HepG2 (cell line): ENCODE measurements around the gene ZBTB7C. TPM values are rescaled to one million over a fixed set of nuclear protein-coding genes. Genes with fewer than 3 reads are reported as not detected.

Source experiments
- ARNT2 ChIP-seq: sonication (generic); formaldehyde crosslinking; IDR thresholded peaks from 2 replicates; pipeline ENCODE4 v1.8.0; 2022; ENCODE audit warnings: mild to moderate bottlenecking, low read depth, missing genetic modification reagents, moderate library complexity
- CHCHD3 ChIP-seq: sonication (generic); formaldehyde crosslinking; IDR thresholded peaks from 2 replicates; pipeline ENCODE4 v1.8.0; 2022; ENCODE audit warnings: mild to moderate bottlenecking, missing genetic modification reagents, moderate library complexity
- IRF1 ChIP-seq: sonication (generic); formaldehyde crosslinking; IDR thresholded peaks from 2 replicates; pipeline ENCODE4 v1.4.0; 2020; ENCODE audit warnings: low read depth, mild to moderate bottlenecking, missing genetic modification reagents
- NFAT5 ChIP-seq: sonication (generic); formaldehyde crosslinking; IDR thresholded peaks from 2 replicates; pipeline ENCODE4 v1.4.0; 2020; ENCODE audit warnings: missing genetic modification reagents
- PATZ1 ChIP-seq: sonication (generic); formaldehyde crosslinking; IDR thresholded peaks from 2 replicates; pipeline ENCODE4 v1.4.0; 2020; ENCODE audit warnings: missing genetic modification reagents
- POLR2A ChIP-seq, 2 experiments: IDR thresholded peaks; 2 replicates each; pipeline ENCODE4 v1.6.1; 2011; ENCODE audit warnings: low read depth in 2 of 2, low read length in 2 of 2, mild to moderate bottlenecking in 1 of 2, moderate library complexity in 1 of 2; ENCODE audit not compliant: insufficient read depth in 1 of 2
- RBM39 ChIP-seq: fragments of 200-400 bp; formaldehyde crosslinking; IDR thresholded peaks from one replicate; pipeline ENCODE4 v1.6.1; 2018; ENCODE audit warnings: antibody characterized with exemption, mild to moderate bottlenecking, low read depth, low read length; ENCODE audit not compliant: poor library complexity, severe bottlenecking
- REPIN1 ChIP-seq: sonication (generic); formaldehyde crosslinking; IDR thresholded peaks from 2 replicates; pipeline ENCODE4 v1.8.0; 2022; ENCODE audit warnings: missing genetic modification reagents, low read depth, mild to moderate bottlenecking, borderline replicate concordance
- SAP130 ChIP-seq: IDR thresholded peaks from 2 replicates; pipeline ENCODE4 v1.6.1; 2016; ENCODE audit warnings: low read depth
- SPEN ChIP-seq: sonication (generic); formaldehyde crosslinking; IDR thresholded peaks from 2 replicates; pipeline ENCODE4 v1.5.1; 2020; ENCODE audit warnings: low read depth, mild to moderate bottlenecking, missing genetic modification reagents
- YEATS4 ChIP-seq: sonication (generic); formaldehyde crosslinking; IDR thresholded peaks from 2 replicates; pipeline ENCODE4 v1.4.0; 2020; ENCODE audit warnings: missing genetic modification reagents, borderline replicate concordance
- ZBTB44 ChIP-seq: sonication (generic); formaldehyde crosslinking; IDR thresholded peaks from 2 replicates; pipeline ENCODE4 v1.4.0; 2020; ENCODE audit warnings: missing genetic modification reagents
- ZBTB46 ChIP-seq: sonication (generic); formaldehyde crosslinking; IDR thresholded peaks from 2 replicates; pipeline ENCODE4 v1.4.0; 2020; ENCODE audit warnings: mild to moderate bottlenecking, missing genetic modification reagents, borderline replicate concordance
- ZNF746 ChIP-seq: sonication (generic); formaldehyde crosslinking; IDR thresholded peaks from 2 replicates; pipeline ENCODE4 v1.8.0; 2022; ENCODE audit warnings: mild to moderate bottlenecking, missing genetic modification reagents
- ZNF775 ChIP-seq: sonication (generic); formaldehyde crosslinking; IDR thresholded peaks from 2 replicates; pipeline ENCODE4 v1.4.0; 2020; ENCODE audit warnings: missing genetic modification reagents, mild to moderate bottlenecking, moderate library complexity, borderline replicate concordance
- ZNF816 ChIP-seq: sonication (generic); formaldehyde crosslinking; IDR thresholded peaks from 2 replicates; pipeline ENCODE4 v1.8.0; 2022; ENCODE audit warnings: missing genetic modification reagents, mild to moderate bottlenecking, borderline replicate concordance
- polyA plus RNA-seq, 8 experiments: library from polyadenylated mRNA; depleted of rRNA in 3 of 8; stranded (reverse) in 7 of 8; unstranded in 1 of 8; fragments of >200 nt; fragmentation: Illumina TruSeq in 4 of 8; extraction: Trizol in 4 of 8; gene quantifications; 2 replicates each; pipeline versions ENCODE4 v1.2.1 to v1.2.3, GENCODE V29; 2011 to 2016; ENCODE audit warnings: low read depth in 4 of 8, missing spikeins in 1 of 8, mixed read lengths in 1 of 8; ENCODE audit not compliant: insufficient read depth in 1 of 8
- total RNA-seq, 5 experiments: library from RNA; depleted of rRNA; stranded (reverse); fragments of >200 nt; fragmentation: Illumina TruSeq; extraction: Trizol; gene quantifications; 2 replicates each; pipeline ENCODE4 v1.2.3, GENCODE V29; 2016; ENCODE audit warnings: low read depth in 1 of 5

ZBTB7C gene
- total and polyA plus RNA-seq, 2 of the 13 experiments (the other 11 are each of a cell fraction or from before 2014, with no cell fraction given): 0.01 to 0.04 TPM

- TF ChIP-seq ZBTB44 (CRISPR knock-in tag) (no peak), SPEN (0 out of 2 replicates have a peak, but pooled peaks have one; percentile 8), YEATS4 (CRISPR knock-in tag) (peak; percentile 60; the same call in 1 of the 2 replicates), NFAT5 (CRISPR knock-in tag) (no peak), SAP130 (0 out of 2 replicates have a peak, but pooled peaks have one; percentile 12), ARNT2 (no peak), CHCHD3 (CRISPR knock-in tag) (no peak), REPIN1 (CRISPR knock-in tag) (no peak), ZNF775 (no peak), ZBTB46 (CRISPR knock-in tag) (no peak), PATZ1 (peak; percentile 52; the same call in 1 of the 2 replicates), ZNF746 (CRISPR knock-in tag) (no peak), ZNF816 (CRISPR knock-in tag) (no peak), RBM39 (no peak), POLR2A (IDR thresholded peaks at IDR 0.05; ENCODE audit: insufficient read depth in 1 of 2, low read depth in 2 of 2, low read length in 2 of 2) (peak in 1 of 2 experiments; percentile 66; a peak in 2 of 4 replicates), IRF1 (no peak)
Observed at GRCh38 chr18:48161191-48161910, 247.8 kb downstream of the ZBTB7C start (continued).
